Fibroblast of villous mesenchyme (primary cell): ENCODE data around the gene UBALD2. TPM values are rescaled to one million over a fixed set of nuclear protein-coding genes. Genes with fewer than 3 reads are reported as not detected.

Source experiments
- DNase-seq: peaks from one replicate; pipeline ENCODE4 v3.0.0-alpha.2; 2010; ENCODE audit warnings: low read depth
- H3K4me3 ChIP-seq: 2 replicates; pipeline ENCODE4 v1.5.1; 2011; ENCODE audit warnings: low read depth, mild to moderate bottlenecking, low read length
- CTCF ChIP-seq: IDR thresholded peaks from 2 replicates; pipeline ENCODE4 v1.5.1; 2012; ENCODE audit warnings: low read depth, mild to moderate bottlenecking, low read length; ENCODE audit not compliant: insufficient read depth
- total RNA-seq: library from RNA; depleted of rRNA; stranded (reverse); fragments of >200 nt; gene quantifications from 2 replicates; pipeline ENCODE4 v1.2.3, GENCODE V29; 2012

The UBALD2 gene
- total RNA-seq, 1 donor: 5.6 TPM

GRCh38 chr17:76272541-76273444, 7.6 kb downstream of the UBALD2 start:
- no peak overlapping the region for H3K4me3 ChIP-seq
- no peak for TF ChIP-seq CTCF
- no peak for DNase-seq

- no peak overlapping the region for H3K4me3 ChIP-seq
- no peak for TF ChIP-seq CTCF
- no peak for DNase-seq
These were observed 8.4 kb downstream of the UBALD2 start for GRCh38 chr17:76273445-76274111.

- no peak overlapping the region for H3K4me3 ChIP-seq
- TF ChIP-seq CTCF: no peak
- DNase-seq: no peak
These were observed 9.2 kb downstream of the UBALD2 start for GRCh38 chr17:76274112-76274956.

GRCh38 chr17:76275382-76276068, 10.4 kb downstream of the UBALD2 start:
- H3K4me3 ChIP-seq: no peak overlapping the region
- no peak for TF ChIP-seq CTCF
- no peak for DNase-seq

GRCh38 chr17:76276069-76276431, 10.9 kb downstream of the UBALD2 start:
- H3K4me3 ChIP-seq: no peak overlapping the region
- DNase-seq: no peak
- TF ChIP-seq CTCF: no peak
